ENCODE results near the gene ZSCAN5A.
"Not testable (repeated sequence)": the region's sequence is repeated elsewhere in the genome, so short reads cannot be mapped to it uniquely, and the experiment has no call there.

ZSCAN5A gene

DNA sequence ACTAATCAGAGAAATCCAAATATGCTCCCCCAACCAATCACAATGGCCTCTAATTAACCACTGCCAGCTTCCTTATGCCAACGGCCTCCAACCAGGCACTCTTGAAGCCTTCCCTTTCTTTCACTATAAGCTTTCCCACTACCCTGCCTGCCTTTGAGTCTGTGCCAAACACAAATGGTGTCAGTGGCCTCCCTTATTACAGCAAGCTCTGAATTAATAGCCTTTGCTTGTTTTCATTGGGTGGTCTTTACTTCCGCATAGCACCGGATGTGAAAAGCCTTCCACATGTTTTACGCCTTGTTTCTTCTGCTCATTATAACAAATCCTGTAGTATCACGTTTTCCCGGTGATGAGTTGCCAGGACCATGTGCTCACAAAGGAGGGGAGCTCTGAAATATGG, 43.5 kb downstream of the ZSCAN5A start:
- no peak for DNase-seq (ENCODE audit: low spot score)

- DNase-seq (ENCODE audit: low spot score): no peak
Observed at GRCh38 chr19:56270676-56271075, 44.0 kb downstream of the ZSCAN5A start.

GRCh38 chr19:56269348-56269747, 45.3 kb downstream of the ZSCAN5A start:
- DNase-seq (ENCODE audit: low spot score): no peak

- DNase-seq (ENCODE audit: low spot score): no peak
Observed at GRCh38 chr19:56266051-56266450, 48.6 kb downstream of the ZSCAN5A start.

- DNase-seq (ENCODE audit: low spot score): no peak
Observed at GRCh38 chr19:56263319-56263718, 51.3 kb downstream of the ZSCAN5A start.

DNA sequence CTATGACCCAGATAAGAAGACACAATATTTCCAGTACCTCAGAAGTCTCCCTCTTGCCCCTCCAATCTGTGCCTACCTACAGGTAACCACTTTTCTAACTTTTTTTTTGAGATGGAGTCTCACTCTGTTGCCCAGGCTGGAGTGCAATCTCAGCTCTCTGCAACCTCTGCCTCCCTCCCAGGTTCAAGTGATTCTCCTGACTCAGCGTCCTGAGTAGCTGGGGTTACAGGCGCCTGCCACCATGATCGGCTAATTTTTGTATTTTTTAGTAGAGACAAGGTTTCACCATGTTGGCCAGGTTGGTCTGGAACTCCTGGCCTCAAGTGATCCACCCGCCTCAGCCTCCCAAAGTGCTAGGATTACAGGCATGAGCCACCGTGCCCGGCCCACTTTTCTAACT, 52.7 kb downstream of the ZSCAN5A start:
- DNase-seq (ENCODE audit: low spot score): not testable (repeated sequence)

GRCh38 chr19:56261145-56261544, 53.5 kb downstream of the ZSCAN5A start:
- DNase-seq (ENCODE audit: low spot score): no peak

GRCh38 chr19:56258272-56258671, 56.4 kb downstream of the ZSCAN5A start:
- DNase-seq (ENCODE audit: low spot score): no peak

DNA sequence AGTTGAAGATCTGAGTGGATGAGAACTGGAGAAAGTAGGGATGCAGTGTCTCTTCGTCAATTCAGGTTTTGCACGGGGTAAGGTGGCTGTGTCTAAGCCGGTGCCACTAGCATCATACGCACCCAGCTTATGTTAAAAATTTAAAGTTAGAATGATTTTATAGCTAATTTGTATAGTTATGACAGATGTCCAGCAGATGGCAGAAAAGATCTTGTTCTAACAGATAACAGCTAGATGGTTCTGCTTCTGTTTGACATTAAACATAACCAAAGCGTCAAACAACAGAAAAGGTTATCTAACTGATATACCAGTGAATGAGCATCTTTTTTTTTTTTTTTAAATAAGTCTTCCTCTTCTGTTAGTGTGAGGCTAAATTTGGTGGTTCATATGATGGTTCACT, 60.9 kb downstream of the ZSCAN5A start:
- DNase-seq (ENCODE audit: low spot score): peak; percentile 82

DNA sequence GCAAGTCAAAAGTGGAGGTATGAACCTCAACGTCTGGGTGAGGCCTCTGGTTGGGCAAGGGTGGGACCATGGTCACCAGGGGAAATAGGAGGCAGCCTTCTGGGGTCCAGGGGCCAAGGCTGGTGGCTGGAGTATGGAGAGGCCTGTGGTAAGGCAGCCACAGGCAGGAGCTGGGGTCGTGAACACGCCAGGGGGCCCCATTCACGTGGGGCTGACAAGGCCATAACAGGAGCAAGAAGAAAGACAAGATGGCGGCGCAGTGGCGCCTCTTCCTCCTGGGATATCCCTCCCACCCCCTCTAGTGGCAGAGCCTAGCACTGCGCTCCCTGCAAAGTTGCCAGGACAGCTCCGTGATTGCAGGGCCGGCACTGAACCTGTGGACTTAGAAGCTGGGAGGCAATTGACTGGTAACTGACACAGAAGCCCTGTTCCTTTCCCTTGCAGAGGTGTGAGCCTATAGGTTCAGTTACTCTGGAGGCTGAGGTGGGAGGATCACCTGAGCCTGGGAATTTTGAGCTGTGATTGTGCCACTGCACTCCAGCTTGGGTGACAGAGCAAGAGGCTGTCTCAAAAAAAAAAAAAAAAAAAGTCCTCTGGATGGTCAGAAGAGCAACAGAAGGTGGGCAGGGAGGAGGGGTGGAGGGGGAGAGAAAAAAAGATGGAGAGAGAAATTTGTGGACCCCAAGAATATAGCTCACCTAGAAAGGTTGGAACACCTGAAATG, 61.8 kb downstream of the ZSCAN5A start:
- peak; percentile 65 for DNase-seq (ENCODE audit: low spot score)

DNA sequence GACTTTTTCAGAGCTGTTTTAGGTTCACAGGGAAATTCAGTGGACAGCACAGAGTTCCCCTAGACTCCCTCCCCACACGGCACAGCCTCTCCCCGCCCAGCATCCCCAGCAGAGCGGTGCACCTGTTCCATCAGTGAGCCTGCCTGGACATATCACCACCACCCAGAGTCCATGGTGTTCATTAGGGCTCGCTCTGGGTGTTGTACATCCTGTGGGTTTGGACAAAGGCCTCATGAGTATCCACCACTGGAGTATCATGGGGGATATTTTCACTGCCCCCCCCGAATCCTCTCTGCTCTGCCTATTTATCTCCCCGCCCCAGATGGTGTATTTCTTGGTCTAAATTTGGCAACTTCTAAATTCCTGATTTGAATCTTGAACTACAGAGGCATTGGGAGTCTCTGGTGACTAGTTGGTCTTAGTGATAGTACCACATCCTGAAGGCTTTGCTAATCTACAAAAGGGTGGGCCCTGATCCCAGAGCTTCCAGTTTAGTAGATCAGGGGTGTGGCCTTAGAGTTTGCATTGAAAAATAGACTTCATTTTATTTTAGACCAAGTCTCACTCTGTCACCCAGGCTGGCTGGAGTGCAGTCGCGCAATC, 65.8 kb downstream of the ZSCAN5A start:
- DNase-seq (ENCODE audit: low spot score): not testable (repeated sequence)

DNA sequence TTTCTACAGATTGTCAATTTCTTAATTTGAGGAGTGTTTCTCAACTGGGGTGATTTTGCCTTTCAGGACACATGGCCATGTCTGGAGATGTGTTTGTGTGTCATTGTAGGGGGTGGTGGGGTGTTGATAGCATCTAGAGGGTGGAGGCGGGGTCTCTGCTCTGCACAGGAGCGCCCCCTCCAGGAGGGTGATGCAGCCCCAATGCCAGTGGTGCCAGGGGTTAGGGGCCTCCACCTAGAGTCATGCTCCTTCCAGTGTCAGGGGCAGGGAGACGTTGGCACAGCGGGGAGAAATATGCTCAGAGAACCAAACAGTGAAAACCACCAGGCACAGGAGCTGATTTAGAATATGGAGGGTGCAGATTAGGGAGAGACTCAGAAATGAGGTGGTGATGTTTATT, 68.9 kb downstream of the ZSCAN5A start:
- not testable (repeated sequence) for DNase-seq (ENCODE audit: low spot score)

DNA sequence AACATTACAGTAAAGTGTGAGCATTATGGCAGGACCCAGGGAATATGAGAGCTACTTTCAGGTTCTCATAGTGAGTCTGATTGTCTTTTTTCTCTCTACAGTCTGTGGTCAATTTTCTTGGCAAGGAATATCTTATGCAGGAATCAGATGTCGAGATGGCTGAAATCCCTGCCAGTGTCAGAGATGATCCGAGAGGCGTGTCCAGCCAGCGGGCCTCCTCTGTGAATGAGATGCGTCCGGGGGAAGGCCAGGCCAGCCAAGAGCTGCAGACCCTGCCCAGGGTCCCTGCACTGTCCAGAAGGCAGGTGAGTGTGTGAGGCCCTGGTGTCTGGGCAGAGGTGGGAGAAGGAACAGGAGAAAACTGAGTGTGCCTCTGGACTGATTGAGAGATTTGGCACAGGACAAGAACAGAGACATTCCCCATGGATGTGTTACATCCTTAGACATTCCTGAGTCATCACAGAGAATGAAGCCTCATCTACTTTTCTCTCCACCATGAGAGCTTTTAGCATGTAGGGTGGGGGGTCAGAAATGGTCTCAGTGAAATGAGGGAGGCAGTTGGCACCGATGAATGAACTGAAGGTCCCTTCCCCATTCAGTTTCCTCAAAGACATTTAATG, 69.4 kb downstream of the ZSCAN5A start:
- DNase-seq (ENCODE audit: low spot score): no peak

GRCh38 chr19:56223481-56223880, 91.2 kb downstream of the ZSCAN5A start:
- no peak for DNase-seq (ENCODE audit: low spot score)

- DNase-seq (ENCODE audit: low spot score): no peak
Observed at GRCh38 chr19:56222901-56223300, 91.7 kb downstream of the ZSCAN5A start.

- no peak for DNase-seq (ENCODE audit: low spot score)
Observed at GRCh38 chr19:56221851-56222250, 92.8 kb downstream of the ZSCAN5A start.

- peak; percentile 16 for DNase-seq (ENCODE audit: low spot score)
Observed at GRCh38 chr19:56221442-56221841, 93.2 kb downstream of the ZSCAN5A start.

DNA sequence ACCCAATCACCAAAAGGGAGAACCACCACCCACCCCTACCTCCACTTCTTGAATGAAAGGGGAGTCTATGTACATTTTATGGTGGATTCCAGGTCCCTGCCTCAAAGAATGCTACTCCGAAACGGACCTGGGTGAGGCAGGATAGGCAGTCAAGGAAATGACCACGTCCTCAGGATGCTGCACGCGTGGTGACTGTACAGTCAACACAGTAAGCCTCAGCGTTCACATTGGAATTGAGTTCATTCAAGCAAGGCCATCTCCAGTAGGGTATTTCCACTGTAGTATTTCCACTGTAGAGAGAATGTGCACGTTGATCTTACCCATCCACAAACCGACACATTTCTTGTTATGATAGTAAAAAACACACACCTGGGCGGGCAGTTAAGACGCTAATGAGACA, 95.7 kb downstream of the ZSCAN5A start:
- no peak for DNase-seq (ENCODE audit: low spot score)

DNA sequence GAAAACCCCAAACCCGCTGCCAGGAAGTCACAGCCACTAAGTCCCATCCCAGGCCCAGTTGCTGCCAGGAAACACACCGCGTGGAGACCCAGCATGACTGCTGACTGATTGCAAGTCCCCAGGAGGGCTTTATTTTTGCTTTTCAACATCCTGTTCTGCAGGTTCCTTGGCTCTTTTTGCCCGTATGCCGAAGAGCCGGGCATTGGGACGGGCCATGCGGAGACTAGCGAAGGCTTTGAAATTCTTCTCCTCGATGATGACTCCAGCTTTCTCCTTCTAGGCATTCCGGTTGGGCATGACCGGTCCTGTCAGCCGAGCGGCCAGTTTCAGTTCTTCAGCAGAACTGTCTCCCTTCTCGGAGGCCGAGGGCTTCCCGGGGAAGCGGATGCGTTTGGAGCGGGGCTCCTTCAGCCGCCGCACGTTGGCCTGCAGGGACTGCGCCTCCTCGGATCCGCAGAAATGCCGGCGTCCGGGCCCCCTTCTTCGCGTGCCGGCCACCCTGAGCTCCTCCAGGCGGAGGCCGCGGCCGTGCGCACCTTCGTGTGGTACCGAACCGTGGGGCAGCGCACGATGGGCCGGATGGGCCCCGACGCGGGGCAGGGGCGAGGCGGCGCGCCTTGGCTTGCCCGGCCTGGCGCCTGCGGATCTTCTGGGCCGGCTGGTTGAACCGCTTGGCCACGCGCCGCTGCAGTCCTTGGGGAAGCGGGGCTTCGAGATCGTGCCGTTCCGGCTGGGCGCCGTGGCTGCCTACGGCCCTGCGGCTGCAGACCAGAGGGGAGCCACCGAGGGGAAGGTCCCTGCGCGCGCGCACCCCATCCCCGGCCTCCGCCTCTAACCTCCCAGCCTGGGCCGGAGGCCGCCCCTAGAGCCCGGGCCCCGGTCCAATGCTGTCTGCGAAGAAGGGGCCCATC, 97.3 kb downstream of the ZSCAN5A start:
- DNase-seq (ENCODE audit: low spot score): no peak

DNA sequence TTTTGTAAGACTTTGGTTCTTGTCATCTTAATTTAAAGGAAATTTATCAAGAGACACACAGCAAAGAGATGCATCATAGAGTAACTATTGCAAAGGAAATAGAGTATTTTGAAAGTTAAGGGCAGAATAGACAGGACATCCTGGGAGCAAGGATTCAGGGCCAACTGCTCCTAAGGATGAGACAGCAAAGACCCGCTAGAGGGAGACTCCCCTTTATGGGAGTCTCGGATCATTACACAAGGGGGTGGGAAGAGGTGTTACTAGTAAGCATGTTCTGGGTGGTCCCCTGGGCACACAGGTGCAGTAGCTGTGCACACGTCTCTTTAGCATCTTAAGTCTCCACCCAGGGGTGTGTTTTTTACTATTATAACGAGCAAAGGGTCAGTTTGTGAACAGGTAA, 102.9 kb downstream of the ZSCAN5A start:
- no peak for DNase-seq (ENCODE audit: low spot score)

GRCh38 chr19:56210036-56210435, 104.6 kb downstream of the ZSCAN5A start:
- not testable (repeated sequence) for DNase-seq (ENCODE audit: low spot score)

DNA sequence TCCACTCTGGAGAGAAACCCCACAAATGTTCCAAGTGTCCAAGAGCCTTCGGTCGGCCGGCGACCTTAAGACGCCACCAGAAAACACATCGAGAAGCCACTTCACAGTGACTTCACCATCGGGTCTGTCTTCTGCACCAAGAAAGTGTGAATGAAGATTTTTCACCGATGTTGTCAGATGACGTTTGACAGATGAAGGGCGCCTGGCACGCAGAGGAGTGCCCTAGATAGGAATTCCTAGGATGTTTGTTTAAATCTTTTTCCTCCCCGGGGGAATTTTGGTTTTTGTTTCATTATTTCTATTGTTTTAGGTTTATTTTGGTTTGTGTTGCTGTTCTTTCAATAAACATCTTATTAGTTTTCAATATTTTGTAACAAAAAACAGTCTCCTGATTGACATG, 105.5 kb downstream of the ZSCAN5A start:
- DNase-seq (ENCODE audit: low spot score): no peak

Data from cerebellar cortex (tissue), 1 donor.